AML-193 (cell line): ENCODE data around the gene NOXO1.
A peak's percentile ranks its signal among the peaks of the same experiment; 100 is the strongest.

ENCODE experiments used
- DNase-seq, 2 experiments: peaks; one replicate each; lab custom pipeline; 2025; lab: John Stamatoyannopoulos, UW

The NOXO1 gene

GRCh38 chr16:2009791-2010510 is 28.7 kb upstream of the NOXO1 start, which contains the start of gene ZNF598:
TSS of gene ZNF598 (minus strand) at chr16:2009821.
- peak; percentile 65 to 73 for DNase-seq

- DNase-seq = no peak
These were observed 28.0 kb upstream of the NOXO1 start for GRCh38 chr16:2009164-2009711.

DNA sequence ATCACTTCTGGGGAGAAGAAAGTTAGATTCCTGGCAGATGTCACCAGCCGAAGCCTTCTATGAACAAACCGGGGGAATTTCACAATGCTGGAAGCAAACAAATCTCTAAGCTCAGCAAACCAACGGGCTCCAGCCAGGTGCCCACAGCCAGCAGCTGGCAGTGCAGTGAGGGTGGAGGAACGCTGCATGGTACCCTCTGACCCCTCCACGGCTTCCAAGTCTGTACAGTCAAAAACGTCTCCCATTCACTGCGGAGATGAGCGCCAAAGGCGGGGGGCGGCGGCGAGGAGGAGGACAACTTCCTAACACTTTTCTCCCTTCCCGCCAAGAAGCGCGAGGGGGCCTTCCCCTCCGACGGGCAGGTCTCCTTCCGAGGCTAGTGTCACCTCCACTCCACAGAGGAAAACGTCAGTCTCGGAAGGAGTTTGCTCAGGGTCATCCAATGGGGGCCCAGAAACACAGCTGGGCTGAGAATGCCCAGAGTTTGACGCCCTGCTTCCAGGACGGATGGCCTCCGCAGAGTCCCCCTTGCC is 27.4 kb upstream of the NOXO1 start:
- peak; percentile 32 to 50 for DNase-seq

- peak in 1 of 2 experiments; percentile 22 for DNase-seq
These were observed 26.8 kb upstream of the NOXO1 start for GRCh38 chr16:2008009-2008526.

- no peak for DNase-seq
These were observed 26.0 kb upstream of the NOXO1 start for GRCh38 chr16:2007081-2007836.

GRCh38 chr16:2006317-2006716 is 25.0 kb upstream of the NOXO1 start:
- no peak for DNase-seq

- no peak for DNase-seq
These were observed 24.4 kb upstream of the NOXO1 start for GRCh38 chr16:2005646-2006045.

GRCh38 chr16:2004795-2005517 is 23.7 kb upstream of the NOXO1 start:
- DNase-seq = no peak

GRCh38 chr16:2003827-2004641 is 22.8 kb upstream of the NOXO1 start:
- peak; percentile 82 to 85 for DNase-seq

GRCh38 chr16:2003231-2003826 is 22.1 kb upstream of the NOXO1 start:
- no peak for DNase-seq

- no peak for DNase-seq
These were observed 21.3 kb upstream of the NOXO1 start for GRCh38 chr16:2002406-2003230.

DNA sequence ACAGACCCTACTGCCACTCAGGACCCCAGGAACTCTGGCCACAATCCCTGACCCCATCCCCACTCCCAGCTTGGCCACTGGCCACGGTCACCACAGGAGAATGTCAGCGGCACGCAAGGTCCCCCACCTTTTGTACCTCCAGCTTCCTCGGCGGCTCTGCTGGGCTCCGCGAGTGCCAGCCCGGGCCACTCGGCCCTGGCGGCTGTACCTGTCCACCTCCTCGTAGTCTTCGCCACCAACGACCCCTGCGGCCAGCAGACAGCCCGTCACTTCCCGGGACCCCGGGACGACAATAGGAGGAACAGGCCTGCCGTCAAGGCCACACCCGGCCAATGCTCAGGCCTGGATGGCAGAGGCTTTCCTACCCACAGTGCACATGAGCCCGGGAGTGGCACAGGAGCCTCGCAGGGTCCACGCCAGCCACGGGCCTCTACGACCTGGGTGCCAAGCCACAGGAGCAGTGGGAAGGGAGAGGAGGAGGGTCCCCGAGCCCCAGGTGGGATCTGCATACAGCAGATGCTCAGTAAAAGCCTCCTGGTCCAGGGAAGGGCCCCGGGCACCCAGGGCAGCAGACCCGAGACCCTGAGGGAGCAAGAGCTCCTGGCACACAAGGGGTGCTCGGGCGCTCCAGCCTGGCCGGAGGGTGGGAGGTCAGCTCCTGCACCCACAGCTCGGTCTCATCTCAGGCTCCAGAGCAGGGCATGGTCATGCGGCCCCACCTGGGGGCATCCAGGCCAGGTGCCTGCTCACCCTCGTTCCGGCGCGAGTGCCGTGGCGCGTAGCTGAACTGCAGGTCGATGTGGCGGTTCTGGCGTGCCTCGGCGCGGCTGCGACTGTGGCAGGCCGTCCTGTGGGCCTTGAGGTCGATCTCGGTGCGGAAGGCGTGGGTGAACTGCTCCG is 20.4 kb upstream of the NOXO1 start:
- DNase-seq = no peak

DNA sequence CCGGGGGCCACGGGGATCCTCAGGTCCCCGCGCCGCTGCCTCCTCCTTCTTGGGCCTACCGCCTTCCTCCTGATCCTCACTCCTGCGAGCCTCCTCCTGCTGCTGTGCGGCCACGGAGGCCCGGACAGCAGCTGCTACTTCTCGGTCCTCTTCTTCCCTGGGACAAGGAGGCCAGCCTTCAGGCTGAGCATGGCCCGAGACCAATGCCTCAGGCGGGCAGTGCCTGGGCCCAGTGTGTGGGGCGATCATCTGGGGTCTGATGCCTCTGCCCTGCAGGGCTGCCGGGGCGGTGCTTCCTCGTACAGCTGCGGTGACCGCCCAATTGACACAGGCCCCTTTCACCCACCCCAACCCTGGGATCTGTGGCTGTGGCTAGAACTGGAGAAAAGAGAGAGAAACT is 19.8 kb upstream of the NOXO1 start:
- no peak for DNase-seq

DNA sequence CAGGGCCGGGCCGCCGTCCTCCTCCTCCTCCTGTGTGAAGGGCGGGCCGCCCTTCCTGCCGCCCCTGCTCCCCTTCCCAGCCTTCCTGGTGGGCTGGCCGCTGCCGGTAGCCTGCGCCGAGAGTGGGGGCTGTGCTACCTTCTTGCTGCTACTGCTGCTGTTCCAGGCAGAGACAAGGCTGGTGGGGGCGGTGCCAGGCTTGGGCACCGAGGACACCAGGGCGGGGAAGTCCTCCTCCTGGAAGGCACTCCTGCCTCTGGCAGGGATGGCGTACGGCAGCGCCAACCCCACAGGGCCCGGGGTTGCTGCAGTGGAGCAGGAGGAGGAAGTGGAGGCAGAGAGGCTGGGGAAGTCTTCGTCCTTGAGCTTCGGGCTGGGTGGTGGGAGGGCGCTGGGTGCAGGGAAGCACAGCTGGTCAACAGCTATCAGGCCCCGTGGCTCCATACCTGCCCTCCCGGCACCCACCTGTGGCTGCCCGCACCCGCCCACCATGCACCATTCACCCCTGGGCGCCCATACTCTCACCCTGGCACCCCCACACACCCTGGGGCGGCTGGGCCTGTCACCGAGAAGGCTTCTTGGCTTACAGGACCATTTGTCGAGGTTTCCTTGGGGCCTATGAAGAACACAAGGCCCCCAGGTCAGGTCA is 18.7 kb upstream of the NOXO1 start:
- no peak for DNase-seq

DNA sequence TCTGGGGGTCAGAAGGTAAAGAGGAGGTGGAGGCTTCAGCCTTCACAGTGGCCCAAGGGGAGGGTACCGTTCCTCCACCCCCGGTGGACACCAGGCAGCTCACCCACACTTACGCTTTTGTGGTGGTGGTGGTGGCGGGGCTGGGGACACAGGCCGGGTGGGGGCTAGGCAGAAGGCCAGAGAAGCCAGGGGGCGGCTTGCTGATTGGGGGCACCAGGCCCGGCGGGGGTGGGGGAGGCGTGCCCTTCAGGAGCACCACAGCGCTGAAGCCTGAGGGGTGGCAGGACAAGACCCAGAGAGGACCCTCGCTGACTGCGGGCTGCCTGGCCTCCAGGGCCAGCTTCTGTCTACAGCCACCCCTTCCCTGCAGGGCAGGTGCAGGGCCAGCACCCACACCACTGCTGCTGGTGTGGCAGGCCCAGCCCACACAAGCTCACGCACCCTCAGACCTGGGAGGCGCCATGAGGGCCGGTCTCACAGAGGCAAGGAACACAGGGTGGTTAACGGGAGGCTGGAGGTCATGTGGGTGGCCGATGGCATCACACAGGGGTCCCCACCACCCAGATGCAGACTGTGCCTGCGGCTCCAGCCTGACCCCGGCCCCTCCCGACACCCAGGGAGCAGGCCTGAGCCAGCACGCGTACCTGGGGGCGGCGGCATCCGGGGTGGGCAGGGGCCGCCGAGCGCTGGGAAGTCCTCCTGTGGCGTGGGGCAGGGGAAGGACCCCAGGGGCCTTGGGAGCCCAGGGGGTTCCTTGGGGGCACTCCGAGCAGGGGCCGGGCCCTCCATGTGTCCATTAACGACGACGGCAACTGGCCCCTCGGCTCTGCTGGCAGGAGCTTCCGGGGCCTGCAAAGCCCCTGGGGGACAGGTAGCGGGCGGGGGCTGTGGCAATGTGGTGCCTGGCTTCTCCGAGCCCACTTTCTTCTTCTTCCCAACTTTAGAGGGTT is 17.9 kb upstream of the NOXO1 start:
- no peak for DNase-seq

DNA sequence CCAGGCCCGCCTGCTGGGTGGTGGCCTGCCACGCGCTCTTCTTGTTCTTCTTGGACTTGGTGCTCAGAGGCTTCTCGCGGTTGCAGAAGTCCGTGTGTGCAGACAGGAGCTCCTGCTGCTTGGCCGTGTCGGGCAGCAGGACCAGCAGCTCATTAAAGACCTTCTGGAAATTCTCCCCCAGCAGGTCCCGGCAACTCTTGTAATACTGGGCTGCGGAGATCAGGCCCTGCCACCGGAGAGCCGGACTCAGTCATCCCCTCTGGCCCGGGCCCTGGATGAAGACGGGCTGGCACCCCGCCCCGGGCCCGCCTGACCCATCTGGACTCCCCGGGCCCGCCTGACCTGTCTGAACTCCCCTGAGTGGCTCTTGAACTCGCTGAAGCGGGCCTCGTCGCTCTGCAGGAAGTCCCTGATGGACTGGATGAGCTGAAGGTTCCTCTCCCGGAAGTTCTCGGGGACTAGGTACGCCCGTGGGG is 17.1 kb upstream of the NOXO1 start:
- DNase-seq = no peak
